PC-9 (cell line): ENCODE data around the gene PROC.

Experiments
- EZH2 ChIP-seq: fragments of 200-600 bp; sonication (generic); IDR thresholded peaks from 2 replicates; pipeline ENCODE4 v1.8.0; 2017; ENCODE audit warnings: antibody characterized with exemption, low read depth
- TF ChIP-seq, protein P1 (sequence below): fragments of 200-600 bp; sonication (generic); conservative IDR thresholded peaks from 2 replicates; pipeline ENCODE4 v1.6.1; 2017; ENCODE audit warnings: mixed run types, antibody characterized with exemption, mild to moderate bottlenecking, moderate library complexity

DNA sequence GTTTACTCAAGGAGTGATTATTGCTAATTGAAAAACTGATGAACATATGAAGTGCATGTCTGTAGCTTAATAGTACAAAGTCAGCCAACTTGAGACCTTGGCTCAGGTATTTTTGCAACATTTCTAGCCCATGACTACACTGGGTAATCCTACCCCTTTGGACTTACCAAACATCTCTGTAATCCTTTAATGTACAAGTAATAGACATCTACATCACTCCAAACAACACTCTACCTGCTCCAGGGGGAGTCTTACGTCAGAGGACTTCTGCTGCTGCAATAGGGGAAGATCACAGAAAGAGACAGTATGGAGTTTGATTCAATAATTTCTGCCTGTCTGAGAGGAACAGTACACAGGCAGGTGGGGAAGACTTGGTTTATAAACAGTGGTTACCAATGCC, 54.0 kb downstream of the PROC start:
- TF ChIP-seq, protein P1, sequence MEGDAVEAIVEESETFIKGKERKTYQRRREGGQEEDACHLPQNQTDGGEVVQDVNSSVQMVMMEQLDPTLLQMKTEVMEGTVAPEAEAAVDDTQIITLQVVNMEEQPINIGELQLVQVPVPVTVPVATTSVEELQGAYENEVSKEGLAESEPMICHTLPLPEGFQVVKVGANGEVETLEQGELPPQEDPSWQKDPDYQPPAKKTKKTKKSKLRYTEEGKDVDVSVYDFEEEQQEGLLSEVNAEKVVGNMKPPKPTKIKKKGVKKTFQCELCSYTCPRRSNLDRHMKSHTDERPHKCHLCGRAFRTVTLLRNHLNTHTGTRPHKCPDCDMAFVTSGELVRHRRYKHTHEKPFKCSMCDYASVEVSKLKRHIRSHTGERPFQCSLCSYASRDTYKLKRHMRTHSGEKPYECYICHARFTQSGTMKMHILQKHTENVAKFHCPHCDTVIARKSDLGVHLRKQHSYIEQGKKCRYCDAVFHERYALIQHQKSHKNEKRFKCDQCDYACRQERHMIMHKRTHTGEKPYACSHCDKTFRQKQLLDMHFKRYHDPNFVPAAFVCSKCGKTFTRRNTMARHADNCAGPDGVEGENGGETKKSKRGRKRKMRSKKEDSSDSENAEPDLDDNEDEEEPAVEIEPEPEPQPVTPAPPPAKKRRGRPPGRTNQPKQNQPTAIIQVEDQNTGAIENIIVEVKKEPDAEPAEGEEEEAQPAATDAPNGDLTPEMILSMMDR, result no peak
- no peak for TF ChIP-seq EZH2
